GDM1 (cell line): Measurements from ENCODE around the gene CASD1.

Experiments used
- DNase-seq: peaks from one replicate; lab custom pipeline; 2025; lab: John Stamatoyannopoulos, UW

Gene CASD1

GRCh38 chr7:94513565-94513860 lies 3.9 kb downstream of the CASD1 start:
- DNase-seq, result no peak

GRCh38 chr7:94514140-94514889 lies 4.7 kb downstream of the CASD1 start:
- DNase-seq, result no peak

- no peak for DNase-seq
Observed at GRCh38 chr7:94514917-94515316, 5.3 kb downstream of the CASD1 start.

- DNase-seq, result no peak
Observed at GRCh38 chr7:94525923-94526322, 16.3 kb downstream of the CASD1 start.

- no peak for DNase-seq
Observed at GRCh38 chr7:94529516-94529915, 19.9 kb downstream of the CASD1 start.

GRCh38 chr7:94530109-94530508 lies 20.5 kb downstream of the CASD1 start:
- DNase-seq, result no peak

- no peak for DNase-seq
Observed at GRCh38 chr7:94532676-94533075, 23.1 kb downstream of the CASD1 start.

GRCh38 chr7:94540428-94540827 lies 30.8 kb downstream of the CASD1 start:
- DNase-seq, result no peak

- DNase-seq, result no peak
Observed at GRCh38 chr7:94547126-94547525, 37.5 kb downstream of the CASD1 start.

- no peak for DNase-seq
Observed at GRCh38 chr7:94556028-94556427, 46.4 kb downstream of the CASD1 start.

GRCh38 chr7:94557215-94557614 lies 47.6 kb downstream of the CASD1 start:
- no peak for DNase-seq

- no peak for DNase-seq
Observed at GRCh38 chr7:94559972-94560371, 50.4 kb downstream of the CASD1 start.

GRCh38 chr7:94561841-94562514 lies 52.4 kb downstream of the CASD1 start:
- DNase-seq, result no peak

GRCh38 chr7:94562525-94562924 lies 52.9 kb downstream of the CASD1 start:
- no peak for DNase-seq

GRCh38 chr7:94565247-94565894 lies 55.8 kb downstream of the CASD1 start:
- no peak for DNase-seq

GRCh38 chr7:94567396-94567795 lies 57.8 kb downstream of the CASD1 start:
- no peak for DNase-seq

- DNase-seq, result no peak
Observed at GRCh38 chr7:94571816-94572215, 62.2 kb downstream of the CASD1 start.

- no peak for DNase-seq
Observed at GRCh38 chr7:94575646-94576045, 66.0 kb downstream of the CASD1 start.

GRCh38 chr7:94576316-94576715 lies 66.7 kb downstream of the CASD1 start:
- DNase-seq, result no peak

- no peak for DNase-seq
Observed at GRCh38 chr7:94577357-94577756, 67.7 kb downstream of the CASD1 start.

- no peak for DNase-seq
Observed at GRCh38 chr7:94578614-94579013, 69.0 kb downstream of the CASD1 start.

GRCh38 chr7:94579470-94579869 lies 69.9 kb downstream of the CASD1 start:
- no peak for DNase-seq

- DNase-seq, result no peak
Observed at GRCh38 chr7:94580601-94581000, 71.0 kb downstream of the CASD1 start.
